Measurements from ENCODE around the gene SPTB.

SPTB gene

DNA sequence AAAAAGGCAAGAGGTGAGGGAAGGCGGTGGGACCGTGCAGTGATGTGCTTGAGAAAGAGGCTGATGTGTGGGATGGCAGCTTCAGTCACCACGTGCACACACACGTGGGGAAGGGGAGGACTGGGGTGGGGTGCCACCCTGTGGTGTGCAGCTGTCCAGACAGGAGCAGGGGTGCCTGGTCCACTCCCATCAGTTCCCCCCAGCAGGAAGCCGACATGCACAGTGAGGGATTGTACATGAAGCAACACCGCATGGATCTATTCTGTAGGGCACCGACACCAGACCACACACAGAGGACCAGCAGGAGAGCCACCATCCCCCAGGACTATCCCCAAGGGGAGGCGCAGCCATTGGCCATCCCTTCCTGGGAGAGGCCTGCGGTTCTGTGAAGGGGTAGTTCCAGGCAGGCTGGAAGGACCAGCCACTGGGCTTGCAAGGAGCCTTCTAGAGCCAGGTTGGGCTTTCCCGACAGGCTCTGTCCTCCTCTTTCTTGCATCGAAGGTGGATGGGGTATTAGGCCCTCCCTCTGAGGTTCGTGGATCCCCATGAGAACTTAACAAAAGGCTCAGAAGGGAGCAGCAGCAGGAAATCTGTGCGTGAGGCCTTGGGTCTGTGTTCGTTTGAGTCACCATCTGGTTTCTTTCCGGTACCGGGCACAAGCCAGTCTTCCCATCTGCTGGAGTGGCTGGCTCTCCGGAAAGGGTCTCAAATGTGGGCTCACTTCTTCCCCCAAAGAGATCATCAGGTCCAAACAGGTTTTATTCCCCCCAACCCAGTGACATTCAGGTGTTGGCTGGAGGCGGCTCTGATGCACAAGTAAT is 115.7 kb downstream of the SPTB start:
- DNase-seq: no peak

DNA sequence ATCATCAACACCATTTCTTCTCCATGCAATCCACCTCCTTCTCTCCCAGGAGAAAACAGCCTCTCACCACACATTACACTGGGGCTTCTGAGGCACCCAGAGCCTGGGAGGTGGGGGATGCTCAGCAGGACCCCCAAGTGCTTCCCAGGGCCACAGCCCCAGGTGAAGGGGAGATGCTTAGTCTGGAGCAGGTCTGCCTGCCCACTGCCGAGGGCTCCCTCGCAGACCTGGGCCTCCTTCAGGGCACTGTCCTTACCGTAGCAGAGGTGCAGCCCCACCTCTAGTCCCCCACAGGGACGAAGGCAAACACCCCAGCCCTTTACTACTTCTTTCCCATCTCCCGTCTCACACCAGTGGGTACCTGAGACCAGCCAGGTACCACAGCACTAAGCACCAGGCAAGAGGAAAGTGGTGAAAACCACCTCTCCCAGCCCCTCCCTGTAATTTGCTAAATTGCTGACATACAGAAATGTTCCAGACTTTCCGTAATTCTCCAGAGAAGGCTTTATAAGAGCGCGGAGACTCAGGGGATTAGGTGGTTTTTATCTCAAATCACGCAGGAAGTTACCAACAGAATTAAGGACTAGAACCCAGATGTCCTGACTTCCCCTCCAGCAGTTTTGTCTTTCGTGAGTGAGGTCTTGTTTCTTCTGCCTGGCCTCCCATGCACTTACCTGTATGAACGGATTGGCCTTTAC is 116.5 kb downstream of the SPTB start:
- DNase-seq: no peak

DNA sequence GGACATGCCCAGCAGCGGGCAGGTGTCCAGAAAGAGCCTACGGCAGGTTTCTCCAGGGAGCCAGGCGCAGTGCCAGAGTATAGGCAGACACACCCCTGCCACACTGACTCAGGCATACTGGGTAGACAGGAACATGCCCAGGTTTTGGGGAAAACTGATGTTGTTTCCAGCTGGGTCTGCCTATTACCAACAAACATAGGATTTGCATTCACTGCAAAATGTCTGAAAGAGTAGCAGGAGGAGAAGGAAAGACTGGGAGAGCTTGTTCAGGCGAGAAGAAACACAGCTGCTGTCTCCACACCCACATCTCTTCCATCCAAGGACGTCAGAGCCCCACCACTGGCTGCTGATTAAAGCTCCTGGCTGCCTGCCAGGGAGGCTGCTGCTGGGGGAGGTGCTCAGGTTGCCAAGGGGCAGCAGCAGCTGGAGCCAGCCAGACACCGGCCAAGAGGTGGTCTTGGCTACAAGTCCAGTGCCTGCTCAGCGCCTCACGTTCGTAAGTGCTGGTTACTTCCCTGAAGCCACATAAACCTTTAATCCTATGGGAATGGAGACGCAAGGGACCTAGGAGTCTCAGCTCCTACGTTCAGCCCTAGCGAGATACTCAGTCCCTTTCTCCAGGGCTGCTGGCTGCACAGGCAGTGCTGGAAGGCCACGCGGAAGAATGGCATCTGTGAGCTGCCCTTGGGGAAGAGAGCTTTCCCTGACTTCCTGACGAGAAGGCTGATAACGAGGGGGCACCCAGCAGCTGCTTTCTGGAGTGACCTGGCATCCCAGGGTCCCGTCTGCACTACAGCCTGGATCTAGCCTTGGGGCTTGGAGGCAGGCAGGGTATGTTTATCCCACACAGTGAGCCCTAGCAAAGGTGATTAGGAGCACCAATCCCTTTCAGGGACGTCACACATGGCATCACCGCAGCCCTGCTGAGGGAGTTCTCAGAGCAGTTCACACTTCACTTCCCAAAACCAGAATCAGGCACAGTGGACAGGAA is 117.4 kb downstream of the SPTB start:
- DNase-seq: peak; percentile 83

DNA sequence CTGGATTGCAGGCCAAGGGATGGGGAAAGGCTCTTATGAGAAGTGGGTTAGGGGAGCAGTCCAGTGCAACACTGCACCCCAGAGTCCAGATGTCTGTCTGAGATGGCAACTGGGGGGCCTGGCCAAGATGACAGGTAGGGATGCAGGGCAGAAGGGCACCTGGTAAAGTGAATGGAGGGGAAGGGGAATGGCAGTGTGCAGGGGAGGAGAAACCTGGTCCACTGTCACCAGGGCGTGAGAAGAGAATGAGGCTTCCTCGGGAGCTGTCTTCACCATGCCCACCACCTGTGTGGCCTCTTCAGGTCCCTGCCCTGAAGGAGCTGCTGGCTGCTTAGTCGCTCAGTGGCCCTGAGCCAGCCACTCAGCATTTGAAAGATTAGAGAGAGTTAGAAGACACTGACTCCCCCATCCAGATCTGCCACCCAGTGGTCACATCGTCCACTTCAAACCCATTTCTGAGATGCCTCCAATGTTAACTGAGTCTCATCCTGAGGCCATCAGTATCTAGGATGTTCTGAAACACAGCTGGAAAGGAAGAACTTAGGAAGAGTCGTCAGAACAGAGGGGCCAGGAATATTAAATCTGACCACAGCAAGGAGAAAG is 118.2 kb downstream of the SPTB start:
- DNase-seq: no peak

DNA sequence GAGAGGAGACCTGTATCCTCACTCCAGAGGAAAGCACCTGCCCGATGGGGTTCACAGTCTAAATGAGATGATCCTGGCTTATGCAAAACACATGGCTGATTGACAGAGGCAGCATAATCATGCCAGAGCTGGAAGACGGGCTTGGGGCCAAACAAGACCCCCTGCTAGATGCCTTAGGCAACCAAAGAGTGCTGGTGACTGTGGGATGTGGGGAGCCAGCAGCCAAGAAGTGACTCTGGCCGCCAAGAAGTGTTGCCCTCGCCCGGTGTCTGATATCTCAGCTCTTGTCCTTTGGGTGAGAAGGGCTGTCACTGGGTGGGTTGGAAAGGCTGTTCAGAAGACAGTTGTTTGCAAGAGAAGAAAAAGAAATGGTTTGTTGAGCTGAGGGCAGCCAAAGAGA is 118.8 kb downstream of the SPTB start:
- DNase-seq: no peak

DNA sequence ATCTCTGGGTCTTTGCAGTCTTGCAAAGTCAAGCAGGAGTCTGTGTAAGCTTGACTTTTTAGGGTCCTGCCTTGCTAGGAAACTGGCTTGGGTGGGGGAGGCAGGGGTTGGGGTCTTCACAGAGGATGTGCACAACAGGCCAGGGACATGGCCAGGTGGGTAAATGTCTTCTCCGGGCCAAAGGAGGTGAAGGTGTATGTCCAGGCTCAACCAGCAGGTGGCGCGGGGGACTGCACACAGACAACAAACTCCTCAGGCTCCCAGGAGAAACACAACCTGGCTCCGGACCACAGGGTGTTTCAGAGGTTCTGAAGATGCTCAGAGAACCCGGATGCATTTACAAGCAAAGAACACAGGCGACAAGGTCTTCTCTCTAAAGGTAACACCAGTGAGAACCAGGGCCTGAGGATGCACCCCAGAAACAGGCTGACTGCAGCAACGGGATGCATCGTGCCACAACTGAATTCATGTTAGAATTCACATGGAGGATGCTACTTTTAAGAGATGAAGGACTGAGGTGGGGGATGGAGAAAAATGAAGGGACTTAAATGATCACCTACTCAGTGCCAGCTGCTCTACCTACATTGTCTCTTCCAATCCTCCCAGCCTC is 119.5 kb downstream of the SPTB start:
- peak; percentile 84 for DNase-seq

DNA sequence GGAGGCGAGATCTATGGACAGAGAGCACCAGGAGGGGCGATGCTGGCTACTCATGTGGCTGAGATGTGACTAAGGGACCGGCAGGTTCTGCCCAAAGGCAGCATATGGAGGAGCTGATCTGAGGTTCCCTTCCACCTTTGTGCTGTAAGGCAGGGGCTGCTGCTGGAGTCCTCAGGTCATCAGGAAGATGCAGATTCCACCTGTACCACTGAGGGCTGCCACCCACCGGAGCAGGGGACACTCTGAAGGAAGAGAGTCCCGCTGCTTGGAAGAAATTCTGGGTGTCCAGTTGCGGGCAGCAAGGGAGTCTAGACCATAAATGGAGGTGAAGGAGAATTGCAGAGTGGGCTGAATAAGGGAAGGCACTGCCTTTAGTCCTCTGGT is 120.2 kb downstream of the SPTB start:
- no peak for DNase-seq

DNA sequence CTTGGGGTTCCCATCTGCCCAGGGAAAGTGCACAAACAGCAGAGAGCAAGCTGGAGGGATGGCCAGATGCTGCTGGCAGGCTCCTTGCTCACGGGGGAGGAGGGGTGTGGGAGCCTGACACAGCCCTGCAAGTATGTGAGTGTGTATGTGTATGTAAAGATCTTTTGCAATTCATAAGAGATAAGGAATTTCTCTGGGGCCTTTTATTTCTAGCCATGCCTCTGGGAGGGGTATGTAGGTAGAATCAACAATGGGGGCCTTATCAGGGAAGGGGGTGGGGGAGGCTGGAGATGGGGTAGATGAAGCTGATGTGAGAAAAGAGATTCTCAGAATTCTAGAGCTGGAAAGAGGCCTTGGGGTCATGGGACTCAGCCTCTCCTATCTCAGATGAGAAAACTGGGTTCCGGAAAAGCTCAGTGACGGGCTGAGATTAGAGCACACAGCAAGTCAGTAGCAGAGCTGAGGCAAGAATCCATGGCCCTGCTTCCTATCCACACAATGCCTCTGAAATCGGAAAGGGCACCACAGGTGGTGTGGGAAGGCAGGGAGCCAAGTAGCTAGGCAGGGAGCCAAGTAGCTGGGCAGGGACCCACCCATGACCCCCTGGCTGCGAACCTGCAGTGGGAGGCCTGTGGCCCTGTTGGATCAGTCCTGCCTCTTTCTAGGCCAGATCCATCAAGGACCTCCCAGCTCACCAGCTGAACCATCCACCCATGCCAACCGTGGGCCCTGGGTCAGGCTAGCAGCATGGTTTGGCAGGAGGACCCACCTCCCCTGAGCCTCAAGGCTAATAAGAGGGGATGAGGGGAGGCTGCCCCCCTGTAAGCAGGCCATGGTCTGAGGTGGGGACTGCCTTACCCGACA is 120.8 kb downstream of the SPTB start:
- peak; percentile 90 for DNase-seq

DNA sequence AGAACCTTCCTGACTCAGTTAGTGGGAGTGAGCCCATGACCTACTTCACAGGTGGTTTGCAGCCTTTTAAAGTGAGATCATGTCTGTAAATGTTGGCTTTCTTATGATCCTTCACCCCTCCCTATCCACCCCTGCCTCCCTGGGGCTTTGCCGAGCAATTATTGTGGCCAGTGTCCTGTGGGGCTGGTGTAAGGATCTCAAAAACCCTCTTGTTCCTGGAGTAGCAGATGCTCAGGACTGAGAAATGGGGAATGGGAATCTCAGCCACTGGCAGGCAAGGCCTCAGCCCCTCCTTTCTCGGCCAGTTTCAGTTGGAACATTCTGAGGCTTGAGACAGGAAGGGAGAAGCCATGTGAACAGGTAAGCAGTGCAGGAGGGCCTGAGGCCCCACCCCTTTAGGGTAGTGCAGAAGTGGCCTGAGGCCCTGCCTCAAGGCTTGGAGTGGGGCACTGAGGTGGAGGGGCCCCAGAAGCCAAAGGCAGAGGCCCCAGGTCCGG is 121.6 kb downstream of the SPTB start:
- peak; percentile 96 for DNase-seq

DNA sequence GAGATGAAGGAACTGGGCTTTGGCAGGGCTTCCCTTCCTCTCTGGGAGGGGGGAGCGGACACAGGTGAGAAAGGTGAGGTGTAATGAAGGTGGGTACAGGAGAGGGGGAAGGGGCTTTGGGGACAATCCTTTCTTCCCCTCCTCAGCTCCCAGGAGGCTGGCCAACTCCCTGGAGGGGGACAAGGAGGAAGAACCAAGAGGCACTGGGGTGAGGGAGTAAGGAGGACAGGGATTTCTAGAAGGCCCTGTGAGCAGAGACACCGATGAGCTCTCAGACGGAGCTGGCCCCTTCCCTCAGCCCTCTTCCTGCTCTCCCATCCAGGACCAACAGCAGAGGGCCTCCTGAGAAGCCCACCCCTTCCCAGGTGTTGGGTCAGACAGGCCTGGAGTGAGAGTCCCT is 122.1 kb downstream of the SPTB start:
- DNase-seq: no peak

DNA sequence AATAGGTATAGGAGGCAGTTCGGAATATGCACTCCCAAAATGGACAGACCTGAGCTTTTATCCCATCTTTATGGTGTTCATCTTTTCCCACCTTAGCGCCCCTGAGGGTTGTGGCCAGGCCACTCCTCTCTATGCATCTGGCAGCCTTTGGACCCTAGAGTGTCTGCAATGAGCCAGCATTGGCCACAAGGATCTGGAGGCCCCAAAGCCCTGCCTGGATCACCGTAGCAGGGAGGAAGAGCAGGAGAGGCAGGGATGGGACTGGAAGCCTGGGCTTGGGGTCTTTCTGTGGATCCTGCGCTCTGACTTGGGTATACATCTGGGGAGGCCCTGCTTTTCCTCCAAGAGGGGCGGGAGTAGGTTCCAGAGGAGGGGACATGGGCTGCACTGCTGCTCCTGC is 123.0 kb downstream of the SPTB start:
- DNase-seq: no peak

DNA sequence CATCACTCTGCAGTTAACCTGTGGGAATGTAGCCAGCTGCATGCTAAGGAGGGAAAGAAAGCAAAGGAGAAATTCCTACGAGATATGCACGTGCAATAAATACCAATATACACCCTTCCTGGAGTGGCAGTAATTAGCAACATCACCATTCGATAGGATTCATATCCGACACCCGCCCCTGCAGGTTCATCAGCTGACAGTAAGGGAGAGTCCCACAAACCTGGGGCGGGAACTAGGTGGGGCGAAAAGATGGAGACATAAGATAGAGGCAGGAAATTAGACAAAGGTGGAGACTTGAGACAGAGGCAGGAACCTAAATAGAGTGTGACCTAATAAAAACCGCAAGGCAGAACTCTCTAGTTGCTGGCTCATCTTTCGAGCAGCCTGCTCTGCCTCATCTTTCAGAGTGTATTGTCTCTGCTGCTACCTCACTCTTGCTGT is 123.9 kb downstream of the SPTB start:
- DNase-seq: no peak

DNA sequence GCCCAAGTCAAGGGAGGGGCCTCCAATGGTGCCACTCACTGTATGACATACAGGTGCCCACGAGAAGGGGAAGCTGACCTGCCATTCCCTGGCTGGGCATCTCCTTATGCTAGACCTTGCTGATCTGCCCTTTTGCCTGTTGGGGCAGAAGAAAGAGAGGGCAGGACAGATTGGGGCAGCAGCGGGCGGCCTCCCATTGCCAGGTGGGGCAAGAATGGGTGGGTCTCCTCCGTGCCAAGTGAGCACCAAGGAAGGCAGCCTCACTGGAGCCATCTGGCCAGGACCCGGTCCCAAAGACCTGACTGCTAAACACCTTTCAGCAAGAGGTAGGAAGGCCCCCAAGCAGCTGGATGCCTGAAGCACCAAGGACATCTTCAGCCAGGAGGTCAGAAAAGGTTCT is 125.0 kb downstream of the SPTB start:
- DNase-seq: no peak

DNA sequence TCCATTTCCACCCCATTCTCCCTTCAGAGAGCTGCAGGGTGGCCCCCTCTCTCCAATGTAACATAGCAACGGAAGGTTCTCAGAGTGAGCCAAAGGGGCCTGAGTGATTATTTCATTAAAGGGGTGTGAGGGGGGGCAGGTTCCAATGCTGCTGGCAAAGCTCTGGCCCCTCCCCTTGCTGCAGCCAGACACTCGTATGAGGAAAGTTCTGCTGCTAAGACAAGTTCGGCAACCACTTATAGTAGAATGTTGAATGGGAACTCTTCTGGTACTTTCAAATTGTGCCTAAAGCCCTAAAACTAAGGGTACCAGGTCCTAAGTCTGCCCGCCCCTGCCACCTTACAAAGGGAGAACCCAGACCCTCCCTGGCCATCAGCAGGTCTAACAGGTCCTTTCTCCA is 125.7 kb downstream of the SPTB start:
- DNase-seq: no peak

DNA sequence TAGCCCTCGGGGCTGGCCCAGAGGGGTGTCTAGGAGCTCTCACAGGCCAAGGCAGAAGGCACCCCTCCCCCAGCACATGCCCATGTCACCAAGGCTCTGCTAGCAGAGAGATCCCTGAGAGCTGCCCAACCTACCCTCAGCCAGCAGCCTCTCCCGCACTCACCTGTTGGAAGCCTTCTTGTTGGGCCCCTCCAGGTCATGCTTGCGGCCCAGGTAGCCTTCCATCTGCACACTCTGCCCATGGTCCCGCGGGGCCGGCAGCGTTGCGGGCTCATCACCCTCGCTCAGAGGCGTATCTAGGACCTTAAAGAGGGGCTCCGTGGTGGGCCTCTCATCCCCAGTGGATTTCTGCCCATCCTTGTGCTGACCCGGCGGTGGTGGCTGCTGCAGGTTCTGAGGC is 126.3 kb downstream of the SPTB start:
- DNase-seq: no peak

DNA sequence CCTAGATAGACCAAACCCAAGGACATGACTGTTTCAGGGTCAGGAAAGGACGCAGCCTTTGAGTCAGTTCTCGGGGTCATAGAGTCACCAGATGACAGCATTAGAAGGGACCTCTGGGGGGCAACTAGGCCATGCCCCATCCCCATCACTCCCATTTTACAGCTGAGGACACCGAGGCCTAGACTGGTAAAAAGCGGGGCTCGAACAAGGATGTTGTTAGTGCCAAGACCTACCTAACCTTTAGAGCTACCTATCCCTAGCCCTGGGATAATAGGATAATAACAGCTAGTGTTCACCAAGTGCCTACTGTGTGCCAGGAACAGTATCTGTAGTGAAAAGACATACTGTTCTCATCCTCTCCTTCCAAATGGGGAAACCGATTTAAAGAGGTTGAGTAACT is 126.8 kb downstream of the SPTB start:
- DNase-seq: no peak

DNA sequence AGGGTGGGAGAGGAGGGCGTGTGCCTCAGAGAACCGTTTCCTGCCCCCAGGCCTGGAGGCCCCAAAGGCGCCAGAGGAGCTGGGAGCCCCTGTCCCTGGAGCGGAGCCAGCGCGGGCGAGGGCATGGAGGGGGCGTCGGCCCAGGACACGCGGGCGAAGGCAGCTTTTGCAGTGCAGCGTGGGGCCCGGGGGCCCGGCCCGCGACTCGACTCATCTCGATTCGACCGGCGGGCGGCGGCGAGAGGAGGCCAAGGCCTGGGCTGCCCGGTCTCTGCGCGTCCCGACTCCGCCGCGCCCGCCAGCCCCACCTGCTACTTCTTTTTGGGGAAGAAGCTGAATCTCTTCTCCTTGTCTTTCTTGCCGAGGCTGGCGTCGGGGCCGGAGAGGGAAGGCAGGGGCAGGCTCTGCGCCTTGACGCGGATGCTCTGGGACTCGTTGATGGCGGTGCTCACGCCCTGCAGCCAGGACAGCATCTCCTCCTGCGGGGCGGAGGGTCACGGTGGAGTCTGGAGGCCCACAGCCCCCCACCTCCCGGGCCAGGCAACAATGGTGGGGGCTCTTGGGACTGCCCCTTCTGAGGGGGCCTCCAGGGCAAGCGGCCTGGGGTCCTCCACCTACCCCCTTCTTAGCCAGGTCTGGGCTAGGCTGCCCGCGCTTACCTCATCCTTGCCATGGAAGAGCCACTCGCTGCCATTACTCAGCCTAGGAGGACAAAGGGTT is 130.6 kb downstream of the SPTB start:
- no peak for DNase-seq

DNA sequence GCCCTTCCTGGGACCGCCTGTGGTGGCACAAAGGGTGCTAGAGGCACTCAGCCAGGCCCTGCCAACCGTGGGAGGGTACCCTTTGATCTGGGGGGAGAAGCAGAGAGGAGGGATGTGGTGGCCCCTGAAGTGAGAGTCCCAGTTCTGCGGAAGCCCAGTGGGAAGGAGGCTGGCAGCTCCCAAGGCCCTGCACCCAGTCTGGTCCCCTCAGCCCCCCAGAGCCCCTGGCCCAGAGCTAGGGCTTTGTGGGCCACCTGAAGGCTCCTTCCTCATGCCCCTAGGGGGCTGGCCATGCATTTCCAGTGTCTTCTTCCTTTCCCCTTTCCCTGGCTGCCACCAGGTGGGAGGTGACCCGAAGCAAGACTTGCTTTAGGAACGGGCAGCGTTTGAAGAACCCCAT is 131.2 kb downstream of the SPTB start:
- no peak for DNase-seq

DNA sequence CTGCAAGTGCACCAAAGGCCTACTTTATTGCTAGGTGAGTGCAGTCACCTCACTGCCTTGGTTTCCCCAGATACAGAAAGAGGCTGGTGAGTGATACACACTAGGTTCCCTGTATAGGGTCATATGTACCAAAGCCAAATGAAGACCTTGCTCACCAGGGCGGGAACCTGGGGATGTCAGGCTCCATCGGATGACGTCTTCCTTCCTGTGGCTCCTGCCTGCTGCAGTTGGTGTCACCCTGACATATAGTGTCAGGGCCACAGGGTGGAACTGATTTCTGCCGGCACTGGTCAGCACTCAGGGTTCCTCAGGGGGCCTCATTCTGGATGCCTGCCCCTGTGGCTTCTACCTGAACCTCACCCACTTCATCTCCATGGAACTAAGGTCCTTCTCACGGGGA is 132.4 kb downstream of the SPTB start:
- no peak for DNase-seq
